COLO668 (cell line): Measurements from ENCODE around the gene RILPL1.
A peak's percentile ranks its signal among the peaks of the same experiment; 100 is the strongest.
"Not testable (repeated sequence)": the region's sequence is repeated elsewhere in the genome, so short reads cannot be mapped to it uniquely, and the experiment has no call there.

Source experiments
- DNase-seq: peaks from one replicate; lab custom pipeline; 2025; ENCODE audit not compliant: unreplicated experiment; lab: John Stamatoyannopoulos, UW

Gene RILPL1

DNA sequence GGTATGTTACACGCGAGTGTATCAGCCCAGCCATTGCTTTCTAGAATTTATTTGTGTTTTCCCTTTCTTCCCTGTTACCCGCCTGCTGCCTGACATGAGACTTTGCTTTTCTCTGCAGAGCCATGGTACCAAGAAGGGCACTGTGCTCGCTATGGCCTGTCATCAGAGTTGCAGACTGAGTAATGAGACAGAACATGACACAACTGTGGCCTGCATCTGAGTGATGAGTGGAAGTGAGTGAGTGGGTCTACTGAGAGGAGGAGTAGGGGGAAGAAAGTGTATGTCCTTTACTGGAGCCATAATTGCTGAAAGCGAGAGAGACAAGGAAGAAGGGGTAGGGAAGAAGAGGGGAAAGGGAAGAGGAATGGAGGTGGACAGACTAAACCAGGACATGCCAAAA lies 2.9 kb downstream of the RILPL1 start:
- no peak for DNase-seq

DNA sequence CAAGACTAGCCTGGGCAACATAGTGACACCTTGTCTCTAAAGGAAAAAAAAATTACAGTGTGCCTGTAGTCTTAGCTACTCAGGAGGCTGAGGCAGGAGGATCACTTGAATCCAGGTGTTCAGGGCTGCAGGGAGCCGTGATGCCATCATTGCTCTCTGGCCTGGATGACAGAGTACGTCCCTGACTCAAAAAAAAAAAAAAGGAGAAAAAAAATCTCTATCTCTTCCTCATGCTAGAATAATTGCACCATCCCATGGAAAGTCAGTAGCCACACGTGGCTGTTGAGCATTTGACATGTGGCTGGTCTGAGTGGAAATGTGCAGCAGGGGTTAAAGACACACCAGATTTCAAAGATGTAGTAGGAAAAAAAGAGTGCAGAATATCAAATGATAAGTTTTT lies 3.8 kb downstream of the RILPL1 start:
- DNase-seq = no peak

DNA sequence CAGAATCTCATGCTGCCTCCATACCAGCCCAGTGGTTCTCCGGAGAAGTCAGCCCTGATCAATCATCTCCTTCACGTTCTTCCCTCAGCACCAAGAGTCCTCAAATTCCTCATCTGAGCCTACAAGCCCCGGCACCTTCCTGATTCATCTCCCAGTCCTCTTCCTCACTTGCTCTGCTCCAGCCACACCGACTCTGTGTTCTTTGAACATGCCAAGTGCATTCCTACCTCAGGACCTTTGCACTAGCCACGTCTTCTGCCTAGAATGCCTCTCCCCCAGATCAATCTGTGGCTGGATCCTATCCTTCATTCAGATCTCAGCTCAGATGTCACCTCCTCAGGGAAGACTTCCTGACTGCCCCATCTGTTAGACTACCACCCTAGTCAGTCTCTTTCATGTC lies 4.7 kb downstream of the RILPL1 start:
- DNase-seq = no peak

GRCh38 chr12:123526542-123527080 lies 6.9 kb downstream of the RILPL1 start:
- no peak for DNase-seq

- no peak for DNase-seq
Measured at GRCh38 chr12:123524378-123524777, 9.1 kb downstream of the RILPL1 start.

GRCh38 chr12:123523518-123523917 lies 10.0 kb downstream of the RILPL1 start:
- DNase-seq = no peak

GRCh38 chr12:123522164-123522563 lies 11.4 kb downstream of the RILPL1 start:
- DNase-seq = no peak

GRCh38 chr12:123520567-123521474 lies 12.7 kb downstream of the RILPL1 start:
- DNase-seq = no peak

GRCh38 chr12:123519141-123520001 lies 14.1 kb downstream of the RILPL1 start:
- DNase-seq = peak; percentile 28

DNA sequence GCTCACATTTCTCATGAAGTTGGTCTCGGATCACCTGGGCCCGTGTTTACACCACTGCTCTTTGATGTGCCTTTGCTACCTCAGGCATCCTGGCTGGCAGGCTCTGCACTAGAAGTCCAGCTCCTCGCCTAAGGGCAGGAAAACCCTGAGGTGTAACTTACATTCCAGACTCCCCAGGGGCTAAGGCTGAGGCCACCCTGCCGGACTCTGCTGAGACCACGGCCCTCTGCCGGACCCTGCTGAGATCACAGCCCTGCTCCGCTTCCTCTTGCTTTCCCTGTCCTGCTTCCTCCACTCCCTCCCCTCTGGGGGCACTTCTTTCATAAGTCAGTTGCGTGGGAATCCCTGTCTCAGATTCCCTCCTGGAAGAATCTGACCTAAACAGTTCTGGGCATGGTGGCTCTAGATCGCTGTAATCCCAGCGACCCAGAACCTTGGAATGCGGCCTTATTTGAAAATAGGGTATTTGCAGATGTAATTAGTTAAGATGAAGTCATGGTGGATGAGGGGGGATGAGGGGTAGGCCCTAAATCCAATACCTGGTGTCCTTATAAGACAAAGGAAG lies 17.2 kb downstream of the RILPL1 start:
- no peak for DNase-seq

DNA sequence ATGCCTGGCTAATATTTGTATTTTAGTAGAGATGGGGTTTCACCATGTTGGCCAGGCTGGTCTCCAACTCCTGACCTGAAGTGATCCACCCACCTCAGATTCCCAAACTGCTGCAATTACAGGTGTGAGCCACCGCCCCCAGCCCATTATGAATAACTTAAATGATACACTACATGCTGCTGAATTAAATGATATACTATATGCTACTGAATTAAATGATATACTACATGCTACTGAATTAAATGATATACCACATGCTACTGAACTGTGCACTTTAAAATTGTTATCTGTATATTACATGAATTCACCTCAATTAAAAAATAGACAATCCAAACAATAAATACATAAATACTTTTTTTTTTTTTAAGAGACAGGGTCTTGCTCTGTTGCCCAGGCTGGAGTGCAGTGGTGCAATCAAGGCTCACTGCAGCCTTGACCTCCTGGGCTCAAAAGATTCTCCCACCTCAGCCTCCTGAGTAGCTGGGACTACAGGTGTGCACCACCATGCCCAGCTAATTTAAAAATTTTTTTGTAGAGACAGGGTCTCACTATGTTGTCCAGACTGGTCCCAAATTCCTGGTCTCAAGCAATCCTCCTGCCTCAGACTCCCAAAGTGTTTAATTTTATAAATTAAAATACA lies 18.8 kb downstream of the RILPL1 start:
- not testable (repeated sequence) for DNase-seq

DNA sequence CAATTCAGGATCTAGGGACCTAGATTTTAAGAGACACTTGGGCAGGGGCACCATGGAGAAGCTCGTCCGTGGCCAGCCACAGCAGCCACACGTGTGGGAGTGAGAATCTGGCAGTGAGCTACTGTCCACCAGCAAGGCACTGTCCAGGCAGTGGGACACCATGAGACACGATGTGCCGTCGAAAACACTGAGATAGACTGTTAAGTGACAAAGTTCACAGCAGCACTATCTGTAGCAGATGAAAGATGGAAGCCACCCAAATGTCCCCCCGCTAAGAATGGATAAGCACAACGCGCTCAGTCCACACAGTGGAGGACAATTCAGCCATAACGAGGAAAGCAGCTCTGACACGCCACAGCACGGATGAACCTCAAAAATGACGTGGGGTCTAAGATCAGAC lies 19.7 kb downstream of the RILPL1 start:
- DNase-seq = no peak

DNA sequence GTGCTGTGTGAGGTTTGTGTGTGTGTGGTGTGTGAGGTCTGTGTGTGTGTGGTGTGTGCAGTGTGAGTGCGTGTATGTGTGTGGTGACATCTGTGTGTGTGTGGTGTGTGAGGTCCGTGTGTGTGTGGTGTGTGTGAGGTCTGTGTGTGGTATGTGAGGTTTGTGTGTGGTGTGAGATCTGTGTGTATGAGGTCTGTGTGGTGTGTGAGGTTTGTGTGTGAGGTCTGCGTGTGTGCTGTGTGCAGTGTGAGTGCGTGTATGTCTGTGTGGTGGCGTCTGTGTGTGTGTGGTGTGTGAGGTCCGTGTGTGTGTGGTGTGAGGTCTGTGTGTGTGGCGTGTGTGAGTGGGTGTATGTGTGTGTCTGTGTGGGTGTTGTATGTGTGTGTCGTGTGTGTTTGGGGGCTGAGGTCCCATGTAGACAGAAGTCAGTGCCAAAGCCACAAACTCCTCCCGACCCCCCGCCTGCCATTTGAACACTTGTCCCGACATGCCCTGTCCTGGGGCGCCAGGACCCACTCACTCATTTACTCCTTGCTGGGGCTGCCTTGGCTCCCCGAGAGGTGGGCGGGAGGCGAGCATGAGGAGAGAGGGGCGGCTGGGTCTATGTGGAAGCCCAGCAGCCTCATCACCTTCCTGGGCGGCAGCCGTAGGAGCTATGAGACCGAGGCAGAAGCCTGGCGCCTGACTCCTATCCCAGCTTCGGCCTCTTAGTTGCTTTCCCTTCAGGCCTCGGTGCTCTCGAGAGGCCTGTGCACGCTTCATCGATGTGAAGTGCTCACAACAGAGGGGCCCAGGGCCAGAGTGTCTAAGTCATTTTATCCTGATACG lies 20.5 kb downstream of the RILPL1 start:
- DNase-seq = no peak

GRCh38 chr12:123506843-123507236 lies 26.7 kb downstream of the RILPL1 start:
- no peak for DNase-seq

GRCh38 chr12:123506059-123506842 lies 27.3 kb downstream of the RILPL1 start:
- no peak for DNase-seq

DNA sequence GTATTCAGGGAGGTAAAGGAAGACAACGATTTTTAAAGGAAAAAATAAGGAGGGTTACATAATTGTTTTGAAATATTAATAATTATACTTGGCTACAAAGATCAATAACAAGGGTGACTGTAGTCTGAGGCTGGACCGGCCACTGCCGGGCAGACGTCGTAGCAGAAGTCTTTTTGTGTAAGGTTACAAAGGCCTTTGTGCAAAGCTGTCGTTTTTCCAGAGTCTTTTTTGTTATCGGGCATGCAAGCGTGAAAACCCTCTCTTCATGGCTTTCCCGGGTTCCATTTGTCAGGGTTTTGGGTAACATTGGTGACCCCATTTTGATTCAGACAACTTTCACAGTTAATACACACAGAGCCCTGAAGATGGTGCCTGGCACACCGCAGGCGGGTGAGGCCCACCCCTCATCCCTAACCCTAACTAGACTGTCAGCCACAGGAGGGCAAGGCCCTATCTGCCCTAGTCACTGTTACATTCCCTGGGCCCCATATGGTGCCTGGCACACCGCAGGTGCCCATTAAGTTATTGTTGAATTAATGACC lies 31.3 kb downstream of the RILPL1 start:
- DNase-seq = no peak

- no peak for DNase-seq
Measured at GRCh38 chr12:123499332-123499731, 34.2 kb downstream of the RILPL1 start.

GRCh38 chr12:123498126-123498825 lies 35.2 kb downstream of the RILPL1 start:
- no peak for DNase-seq
